ENCODE results near the gene NECAB2.

The NECAB2 gene

DNA sequence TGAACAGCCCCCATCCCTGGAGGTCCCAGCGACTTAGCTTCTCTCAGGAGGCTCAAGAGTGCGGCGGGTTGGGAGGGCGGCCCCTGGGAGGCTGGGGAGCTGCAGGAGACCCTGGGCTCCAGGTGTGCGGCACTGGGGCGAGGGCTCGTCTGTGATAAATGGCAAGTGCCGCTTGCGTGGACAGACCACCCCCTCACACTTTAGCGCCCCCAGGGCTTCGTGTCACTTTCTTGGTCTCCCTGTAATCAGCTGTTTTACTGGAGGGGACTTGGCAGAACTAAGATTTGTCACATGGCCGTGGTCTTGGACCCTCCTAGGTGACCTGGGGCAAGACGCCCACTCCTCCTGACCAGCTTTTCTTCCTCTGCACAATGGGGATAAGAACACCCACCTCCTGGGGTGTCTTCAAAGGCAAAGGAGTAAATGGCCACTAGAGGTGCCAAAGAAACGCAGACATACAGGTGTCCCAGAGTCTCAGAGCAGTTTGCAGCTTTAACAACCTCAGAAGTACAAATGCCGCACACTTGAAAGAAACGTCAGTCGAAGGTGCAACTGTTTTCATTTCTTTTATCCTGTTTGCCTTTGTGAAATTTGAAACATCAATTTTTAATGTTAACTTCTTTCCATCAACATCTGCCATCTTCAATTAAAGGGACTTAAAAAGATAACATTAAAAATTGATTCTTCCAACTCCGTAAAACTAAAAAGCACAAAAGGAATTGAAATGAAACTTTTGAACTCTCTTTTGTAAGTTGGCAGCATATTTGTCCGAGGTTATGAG is 14.1 kb upstream of the NECAB2 start:
- H3K4me3 ChIP-seq (ENCODE audit: low read depth, low read length), result no peak overlapping the region
- peak; percentile 32 for DNase-seq (ENCODE audit: low read depth)

DNA sequence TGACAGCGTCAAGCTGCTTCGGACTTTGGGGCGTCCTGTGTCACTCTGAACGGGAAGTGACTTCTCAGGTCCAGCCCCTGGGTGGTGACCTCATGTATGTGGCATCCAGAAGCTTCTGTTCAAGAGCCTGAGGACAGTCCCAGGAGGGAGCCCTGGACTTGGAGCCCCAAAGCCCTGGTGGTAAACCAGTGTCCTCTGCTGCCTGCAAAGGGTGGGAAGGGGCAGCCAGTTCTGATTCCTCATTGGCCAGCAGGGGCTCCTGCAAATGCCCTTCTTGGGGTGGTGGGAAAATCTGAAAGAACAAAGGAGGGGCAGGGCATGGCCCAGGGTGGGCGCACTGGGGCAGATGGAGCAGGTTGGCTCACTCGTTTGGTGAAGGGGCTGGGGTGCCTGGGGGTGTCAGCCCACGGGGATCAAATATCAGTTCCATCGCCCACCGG is 13.4 kb upstream of the NECAB2 start:
- no peak for TF ChIP-seq CTCF (IDR thresholded peaks at IDR 0.05; ENCODE audit: insufficient read depth, low read depth, low read length, missing control alignments)
- no peak overlapping the region for H3K4me3 ChIP-seq (ENCODE audit: low read depth, low read length)
- DNase-seq (ENCODE audit: low read depth), result no peak

More for the DNA sequence above, 14.1 kb upstream of the NECAB2 start:
- peak; percentile 29 for TF ChIP-seq CTCF (IDR thresholded peaks at IDR 0.05; ENCODE audit: insufficient read depth, low read depth, low read length, missing control alignments)

- no peak overlapping the region for H3K4me3 ChIP-seq (ENCODE audit: low read depth, low read length)
- no peak for TF ChIP-seq CTCF (IDR thresholded peaks at IDR 0.05; ENCODE audit: insufficient read depth, low read depth, low read length, missing control alignments)
- DNase-seq (ENCODE audit: low read depth), result no peak
Observed at GRCh38 chr16:83955218-83956130, 12.6 kb upstream of the NECAB2 start.

- DNase-seq (ENCODE audit: low read depth), result peak; percentile 84
- no peak overlapping the region for H3K4me3 ChIP-seq (ENCODE audit: low read depth, low read length)
- peak; percentile 97 for TF ChIP-seq CTCF (IDR thresholded peaks at IDR 0.05; ENCODE audit: insufficient read depth, low read depth, low read length, missing control alignments)
Observed at GRCh38 chr16:83956336-83957289, 11.4 kb upstream of the NECAB2 start.

- no peak for DNase-seq (ENCODE audit: low read depth)
- TF ChIP-seq CTCF (IDR thresholded peaks at IDR 0.05; ENCODE audit: insufficient read depth, low read depth, low read length, missing control alignments), result no peak
- no peak overlapping the region for H3K4me3 ChIP-seq (ENCODE audit: low read depth, low read length)
Observed at GRCh38 chr16:83957296-83957855, 10.7 kb upstream of the NECAB2 start.

Measured in GM12865 (cell line).